B cell (primary cell): ENCODE results near the gene LRP11. TPM values are rescaled to one million over a fixed set of nuclear protein-coding genes. Genes with fewer than 3 reads are reported as not detected.

ENCODE experiments used
- ATAC-seq: fragments of 200-7000 bp; cut with Tn5 transposase; one replicate; pipeline ENCODE4 v1.10.0; 2021; ENCODE audit warnings: low read depth, mild to moderate bottlenecking, moderate number of reproducible peaks, moderate library complexity
- CTCF ChIA-PET: fragments of 350-600 bp; sonication (Branson Sonifier 250); formaldehyde crosslinking; loops from one replicate; lab custom pipeline; 2021; ENCODE audit warnings: antibody characterized with exemption, inconsistent platforms; lab: Charles Lee
- POLR2A ChIA-PET: fragments of 350-600 bp; sonication (Branson Sonifier 250); formaldehyde crosslinking; loops from one replicate; lab custom pipeline; 2021; ENCODE audit warnings: antibody characterized with exemption; lab: Charles Lee
- DNase-seq: peaks from one replicate; pipeline ENCODE4 v3.0.0; 2013
- H2AFZ ChIP-seq: 2 replicates; pipeline ENCODE4 v1.6.1; 2012; ENCODE audit warnings: mild to moderate bottlenecking, low read depth, low read length; ENCODE audit not compliant: insufficient read depth, poor library complexity, severe bottlenecking
- H3K27ac ChIP-seq, 2 donors: 1 replicate in 1 of 2; 2 replicates in 1 of 2; pipeline ENCODE4 v1.5.1; 2012 to 2013; ENCODE audit warnings: low read length in 2 of 2, mild to moderate bottlenecking in 2 of 2, moderate library complexity in 1 of 2
- H3K27me3 ChIP-seq, 4 experiments: fragments of 200-600 bp in 1 of 4; sonication (generic) in 1 of 4; replicated peaks in 1 of 4; 1 replicate in 2 of 4; 2 replicates in 2 of 4; pipeline versions ENCODE4 v1.6.1 to v1.7.0; 2013 to 2016; ENCODE audit warnings: low read length in 3 of 4, mild to moderate bottlenecking in 2 of 4, mixed read lengths in 1 of 4, moderate library complexity in 1 of 4; ENCODE audit not compliant: insufficient read depth in 4 of 4, control insufficient read depth in 3 of 4; ENCODE audit errors: control extremely low read depth in 1 of 4
- H3K36me3 ChIP-seq, 2 experiments: replicated peaks in 1 of 2; 1 replicate in 1 of 2; 2 replicates in 1 of 2; pipeline versions ENCODE4 v1.6.1 to v1.7.1; 2013; ENCODE audit warnings: low read length in 1 of 2; ENCODE audit not compliant: insufficient read depth in 2 of 2, control insufficient read depth in 1 of 2; ENCODE audit errors: control extremely low read depth in 1 of 2, extremely low read depth in 1 of 2
- H3K4me1 ChIP-seq, 2 donors: fragments of 200-600 bp in 1 of 2; sonication (generic) in 1 of 2; 1 replicate in 1 of 2; 2 replicates in 1 of 2; pipeline versions ENCODE4 v1.5.1 to v1.6.1; 2013 to 2017; ENCODE audit warnings: low read length in 2 of 2; ENCODE audit not compliant: control insufficient read depth in 2 of 2, insufficient read depth in 2 of 2
- H3K4me2 ChIP-seq: replicated peaks from 2 replicates; pipeline ENCODE3; 2012; ENCODE audit warnings: mild to moderate bottlenecking, low read depth, low read length; ENCODE audit not compliant: poor library complexity, severe bottlenecking
- H3K4me3 ChIP-seq, 5 experiments: fragments of 200-600 bp in 1 of 5; sonication (generic) in 1 of 5; 1 replicate in 3 of 5; 2 replicates in 2 of 5; pipeline versions ENCODE4 v1.5.1 to v1.7.0; 2011 to 2016; ENCODE audit warnings: low read length in 4 of 5, mild to moderate bottlenecking in 4 of 5, low read depth in 2 of 5, control low read depth in 1 of 5, moderate library complexity in 1 of 5; ENCODE audit not compliant: insufficient read depth in 1 of 5; ENCODE audit errors: control extremely low read depth in 1 of 5, extremely low read depth in 1 of 5
- H3K79me2 ChIP-seq: fragments of 200-600 bp; sonication (generic); one replicate; pipeline ENCODE4 v1.6.0; 2016; ENCODE audit warnings: low read length; ENCODE audit not compliant: control insufficient read depth, insufficient read depth
- H3K9ac ChIP-seq: fragments of 200-600 bp; sonication (generic); 2 replicates; pipeline ENCODE4 v1.6.1; 2017; ENCODE audit warnings: mild to moderate bottlenecking, low read length, moderate library complexity
- H3K9me3 ChIP-seq, 3 donors: one replicate each; pipeline versions ENCODE4 v1.6.1 to v1.7.1; 2013; ENCODE audit warnings: low read length in 2 of 3; ENCODE audit not compliant: control insufficient read depth in 2 of 3, insufficient read depth in 1 of 3; ENCODE audit errors: control extremely low read depth in 1 of 3
- H4K20me1 ChIP-seq: 2 replicates; pipeline ENCODE4 v1.6.0; 2012; ENCODE audit warnings: mild to moderate bottlenecking, low read length; ENCODE audit not compliant: insufficient read depth, control insufficient read depth, poor library complexity, severe bottlenecking
- H3K27ac Mint-ChIP-seq: one replicate; pipeline ENCODE4 v1.8.0; 2021; ENCODE audit warnings: mixed read lengths
- H3K27me3 Mint-ChIP-seq: one replicate; pipeline ENCODE4 v1.8.0; 2021; ENCODE audit warnings: mixed read lengths
- H3K4me1 Mint-ChIP-seq: one replicate; pipeline ENCODE4 v1.8.0; 2021; ENCODE audit warnings: mixed read lengths
- H3K4me3 Mint-ChIP-seq: one replicate; pipeline ENCODE4 v1.8.0; 2021; ENCODE audit warnings: mixed read lengths
- H3K9me3 Mint-ChIP-seq: one replicate; pipeline ENCODE4 v1.8.0; 2022; ENCODE audit warnings: mixed read lengths; ENCODE audit not compliant: insufficient read depth
- CTCF ChIP-seq: fragments of 200-600 bp; IDR thresholded peaks from one replicate; pipeline ENCODE4 v1.8.0; 2022; ENCODE audit warnings: antibody characterized with exemption, mild to moderate bottlenecking
- EZH2 ChIP-seq: IDR thresholded peaks from 2 replicates; pipeline ENCODE4 v1.6.1; 2012; ENCODE audit warnings: borderline replicate concordance, low read depth, mild to moderate bottlenecking, moderate library complexity, low read length; ENCODE audit not compliant: insufficient read depth, poor library complexity, severe bottlenecking
- WGBS: methylation state at CpG from one replicate; pipeline ENCODE4 v1.1.5; 2013; ENCODE audit warnings: missing lambda C conversion rate; ENCODE audit not compliant: insufficient coverage; 5-methylcytosine and 5-hydroxymethylcytosine counted together
- intact Hi-C: fragments of 100-400 bp; cut with micrococcal nuclease; formaldehyde crosslinking; loops from one replicate; pipeline ENCODE4 v1.10.0; 2022
- polyA plus RNA-seq: library from polyadenylated mRNA; depleted of rRNA; stranded (reverse); fragments of >200 nt; gene quantifications from 2 replicates; pipeline ENCODE4 v1.2.3, GENCODE V29; 2012
- total RNA-seq, 2 donors: library from RNA; stranded (reverse); fragments of 120-200 nt in 1 of 2; gene quantifications; 1 replicate in 1 of 2; 2 replicates in 1 of 2; pipeline versions ENCODE4 v1.2.3 to v1.2.4, GENCODE V29; 2013 to 2022

The LRP11 gene
- total and polyA plus RNA-seq, 2 donors (not counting 1 experiment from before 2014, with no cell fraction given): 0.34 to 1.2 TPM

DNA sequence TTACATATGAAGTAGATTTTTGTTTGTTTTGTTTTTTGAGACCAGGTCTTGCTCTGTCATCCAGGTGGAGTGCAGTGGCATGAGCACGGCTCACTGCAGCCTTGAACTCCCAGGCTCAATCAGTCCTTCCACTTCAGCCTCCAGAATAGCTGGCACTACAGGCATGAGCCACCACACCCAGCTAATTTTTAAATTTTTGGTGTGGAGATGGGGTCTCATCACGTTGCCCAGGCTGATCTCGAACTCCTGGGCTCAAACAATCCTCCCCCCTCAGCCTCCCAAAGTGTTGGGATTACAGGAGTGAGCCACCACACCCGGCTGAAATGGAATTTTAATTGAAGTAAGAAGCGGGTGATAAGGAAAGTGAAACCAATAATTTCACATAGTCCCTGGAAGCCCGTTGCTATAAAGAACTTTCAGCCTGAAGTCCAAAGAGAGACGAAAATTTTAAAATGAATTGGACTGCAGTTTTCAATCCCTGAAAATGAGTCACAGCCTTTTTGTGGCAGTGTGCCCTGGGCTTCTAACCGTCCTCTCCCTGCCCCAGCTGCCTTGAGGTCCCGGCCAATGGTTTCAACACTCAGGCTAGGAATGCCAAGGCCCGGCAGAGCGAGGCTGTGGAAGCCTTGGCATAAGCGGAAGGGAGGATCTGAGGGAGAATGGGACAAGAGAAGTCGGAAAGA lies 33.0 kb upstream of the LRP11 start:
- ChIA-PET POLR2A (no interaction called here), CTCF (no interaction called here)
- peaks cover 54% of the 10 kb centered on the region for H3K27me3 Mint-ChIP-seq
- intact Hi-C loops: no loop called here
- ATAC-seq: no peak
- H3K27ac ChIP-seq: no peak overlapping the region
- H3K27ac Mint-ChIP-seq: no peak overlapping the region
- H3K4me3 Mint-ChIP-seq: no peak overlapping the region
- no peaks in the 10 kb centered on the region for H4K20me1 ChIP-seq
- H3K9me3 ChIP-seq: no peaks in the 10 kb centered on the region
- no peak for TF ChIP-seq CTCF
- no peak for TF ChIP-seq EZH2
- DNase-seq: no peak
- no peaks in the 10 kb centered on the region for H3K4me1 ChIP-seq
- H3K36me3 ChIP-seq: no peaks in the 10 kb centered on the region
- H3K4me2 ChIP-seq: no peak overlapping the region
- H3K79me2 ChIP-seq: no peaks in the 10 kb centered on the region
- H3K9ac ChIP-seq: no peak overlapping the region
- no peaks in the 10 kb centered on the region for H3K9me3 Mint-ChIP-seq
- H2AFZ ChIP-seq: no peak overlapping the region
- H3K4me3 ChIP-seq: no peak overlapping the region
- H3K27me3 ChIP-seq: peaks cover 0 to 7% (median 0%) of the 10 kb centered on the region in 4 experiments
- WGBS: 93% methylated on average over 8 of the region's 13 CpGs
- H3K4me1 Mint-ChIP-seq: no peaks in the 10 kb centered on the region

- H3K36me3 ChIP-seq: no peaks in the 10 kb centered on the region
- H3K4me2 ChIP-seq: no peak overlapping the region
- whole genome bisulfite sequencing: 96% methylated on average over 3 of the region's 3 CpGs
- ChIA-PET POLR2A (no interaction called here), CTCF (no interaction called here)
- ATAC-seq: no peak
- Mint-ChIP-seq H3K4me1 (no peaks in the 10 kb centered on the region), H3K9me3 (no peaks in the 10 kb centered on the region), H3K27me3 (peaks cover 52% of the 10 kb centered on the region), H3K27ac (no peak overlapping the region), H3K4me3 (no peak overlapping the region)
- no peaks in the 10 kb centered on the region for H3K79me2 ChIP-seq
- no peak overlapping the region for H3K4me3 ChIP-seq
- intact Hi-C loops: no loop called here
- H4K20me1 ChIP-seq: no peaks in the 10 kb centered on the region
- H3K27me3 ChIP-seq: peaks cover 0 to 7% (median 0%) of the 10 kb centered on the region in 4 experiments
- H3K4me1 ChIP-seq: no peaks in the 10 kb centered on the region
- H2AFZ ChIP-seq: no peak overlapping the region
- DNase-seq: no peak
- H3K9ac ChIP-seq: no peak overlapping the region
- H3K27ac ChIP-seq: no peak overlapping the region
- H3K9me3 ChIP-seq: no peaks in the 10 kb centered on the region
- TF ChIP-seq EZH2: no peak
- TF ChIP-seq CTCF: no peak
These were observed 32.3 kb upstream of the LRP11 start for GRCh38 chr6:149896491-149896890.
